Measurements from ENCODE around the gene CDK5R2. TPM values are rescaled to one million over a fixed set of nuclear protein-coding genes. Genes with fewer than 3 reads are reported as not detected.

Gene CDK5R2
- total RNA-seq, 6 experiments from 2014 or later: not detected

DNA sequence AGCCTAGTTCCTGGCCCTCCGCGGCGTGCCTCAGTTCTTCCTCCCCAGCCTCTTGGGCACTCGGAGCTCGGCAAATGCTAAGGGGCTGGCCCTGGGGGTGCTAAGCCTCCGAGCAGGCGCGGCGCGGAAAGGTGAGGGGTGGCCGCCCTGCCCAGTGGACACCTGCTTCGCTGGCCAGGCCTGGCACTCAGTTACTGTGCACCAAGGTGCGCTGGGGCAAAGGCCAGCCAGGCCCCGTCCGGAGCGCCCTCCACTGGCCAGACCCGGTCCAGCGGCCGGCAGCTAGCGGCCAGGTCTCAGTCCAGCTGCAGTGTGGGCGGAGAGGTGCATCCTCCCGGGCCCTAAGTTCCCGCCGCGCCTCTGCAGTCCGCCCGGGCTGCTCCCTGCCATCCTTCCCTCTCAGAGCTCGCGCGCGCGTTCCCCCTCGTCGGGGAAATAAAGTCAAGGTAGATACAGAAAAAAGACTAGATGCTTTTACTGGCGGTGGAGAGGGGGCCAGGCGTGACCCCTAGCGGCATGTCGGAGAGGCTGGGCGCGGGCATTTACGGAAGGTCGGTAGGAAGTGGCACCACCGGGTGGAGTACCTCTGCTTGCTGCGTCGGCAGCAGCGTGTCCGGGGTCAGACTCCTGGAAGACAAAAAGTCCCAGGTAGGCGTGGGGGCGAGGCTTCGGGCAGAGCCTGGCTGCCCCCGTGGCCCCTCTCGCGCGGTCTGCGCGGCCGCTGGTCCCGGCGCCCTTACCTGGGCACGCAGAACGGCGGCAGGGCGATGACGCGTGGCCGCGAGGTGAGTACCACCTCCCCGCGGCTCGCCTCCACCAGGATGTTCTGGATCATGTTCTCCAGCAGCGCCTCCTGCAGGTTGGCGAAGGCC is 43.2 kb downstream of the CDK5R2 start:
- Histone ChIP-seq H3K36me3 (no peaks in the 10 kb centered on the region), H3K9me3 (no peaks in the 10 kb centered on the region), H3K27me3 (no peaks in the 10 kb centered on the region), H3K27ac (peak overlapping the region; percentile 79 to 88 (median 88)), H3K4me3 (peak overlapping the region; percentile 33 to 53 (median 49)), H3K4me1 (peaks cover 0 to 17% (median 8%) of the 10 kb centered on the region in 4 donors)
- ATAC-seq (peak; percentile 87 to 93 (median 90)), DNase-seq (peak; percentile 86 to 93 (median 93))
- 0% methylated on average over 22 of the region's 72 CpGs for WGBS (ENCODE audit: insufficient coverage, low coverage, low lambda C conversion rate, missing lambda C conversion rate)
- intact Hi-C loops (cut with DNase I): no loop called here
- TF ChIP-seq, protein P1, sequence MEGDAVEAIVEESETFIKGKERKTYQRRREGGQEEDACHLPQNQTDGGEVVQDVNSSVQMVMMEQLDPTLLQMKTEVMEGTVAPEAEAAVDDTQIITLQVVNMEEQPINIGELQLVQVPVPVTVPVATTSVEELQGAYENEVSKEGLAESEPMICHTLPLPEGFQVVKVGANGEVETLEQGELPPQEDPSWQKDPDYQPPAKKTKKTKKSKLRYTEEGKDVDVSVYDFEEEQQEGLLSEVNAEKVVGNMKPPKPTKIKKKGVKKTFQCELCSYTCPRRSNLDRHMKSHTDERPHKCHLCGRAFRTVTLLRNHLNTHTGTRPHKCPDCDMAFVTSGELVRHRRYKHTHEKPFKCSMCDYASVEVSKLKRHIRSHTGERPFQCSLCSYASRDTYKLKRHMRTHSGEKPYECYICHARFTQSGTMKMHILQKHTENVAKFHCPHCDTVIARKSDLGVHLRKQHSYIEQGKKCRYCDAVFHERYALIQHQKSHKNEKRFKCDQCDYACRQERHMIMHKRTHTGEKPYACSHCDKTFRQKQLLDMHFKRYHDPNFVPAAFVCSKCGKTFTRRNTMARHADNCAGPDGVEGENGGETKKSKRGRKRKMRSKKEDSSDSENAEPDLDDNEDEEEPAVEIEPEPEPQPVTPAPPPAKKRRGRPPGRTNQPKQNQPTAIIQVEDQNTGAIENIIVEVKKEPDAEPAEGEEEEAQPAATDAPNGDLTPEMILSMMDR (IDR thresholded peaks at IDR 0.05): peak; percentile 74 to 84 (median 80)
- no peak for TF ChIP-seq POLR2A (IDR thresholded peaks at IDR 0.05)

DNA sequence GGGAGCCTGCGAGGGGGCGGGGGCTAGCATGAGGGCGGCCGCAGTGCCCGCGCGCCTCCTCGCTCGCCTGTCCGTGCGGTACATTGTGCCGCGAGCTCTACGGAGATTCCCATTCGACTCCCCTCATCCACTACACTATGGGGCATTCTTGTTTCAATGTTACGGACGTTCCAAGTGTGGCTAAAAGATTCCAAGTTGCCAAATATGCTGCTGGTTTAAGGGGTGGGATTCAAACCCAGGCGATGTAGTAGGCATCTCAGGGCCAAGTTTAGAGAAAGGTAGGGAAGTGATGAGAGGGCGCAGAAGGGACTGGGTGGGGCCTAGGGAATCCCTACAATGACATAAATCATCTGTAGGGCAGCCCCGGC is 43.8 kb downstream of the CDK5R2 start:
- peaks cover 0 to 17% (median 8%) of the 10 kb centered on the region in 4 donors for H3K4me1 ChIP-seq
- WGBS (ENCODE audit: insufficient coverage, low coverage, low lambda C conversion rate, missing lambda C conversion rate): 17% methylated on average over 12 of the region's 20 CpGs
- no peak for TF ChIP-seq POLR2A (IDR thresholded peaks at IDR 0.05)
- TF ChIP-seq, protein P1 (IDR thresholded peaks at IDR 0.05): no peak

DNA sequence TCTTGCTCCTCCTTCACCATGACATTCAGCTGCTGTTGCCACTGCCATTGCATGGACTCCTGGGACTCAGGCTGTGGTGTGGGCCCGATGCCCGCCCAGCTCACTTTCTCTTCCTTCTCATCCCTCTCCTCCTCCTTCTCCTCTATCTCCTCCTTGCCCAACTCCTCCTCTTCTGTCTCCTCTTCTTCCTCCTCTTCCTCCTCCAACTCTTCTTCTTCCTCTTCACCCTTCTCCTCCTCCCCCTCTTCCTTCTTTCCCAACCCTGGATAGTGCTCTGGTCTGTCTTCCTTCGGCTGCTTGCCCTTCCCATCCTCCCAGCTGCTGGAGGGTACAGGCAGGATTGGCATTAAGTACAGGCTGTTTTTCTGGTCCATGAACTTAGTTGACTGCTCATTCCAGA is 44.5 kb downstream of the CDK5R2 start:
- intact Hi-C loops (cut with DNase I): no loop called here
- TF ChIP-seq POLR2A (IDR thresholded peaks at IDR 0.05): no peak
- TF ChIP-seq, protein P1 (IDR thresholded peaks at IDR 0.05): no peak
- Histone ChIP-seq H3K9me3 (no peaks in the 10 kb centered on the region), H3K36me3 (no peaks in the 10 kb centered on the region), H3K4me3 (no peak overlapping the region), H3K27me3 (no peaks in the 10 kb centered on the region), H3K4me1 (peaks cover 0 to 17% (median 8%) of the 10 kb centered on the region in 4 donors), H3K27ac (no peak overlapping the region)
- WGBS (ENCODE audit: insufficient coverage, low coverage, low lambda C conversion rate, missing lambda C conversion rate): 97% methylated on average over 3 of the region's 3 CpGs
- DNase-seq (no peak), ATAC-seq (no peak)

More for the DNA sequence above, 43.8 kb downstream of the CDK5R2 start:
- Histone ChIP-seq H3K27me3 (no peaks in the 10 kb centered on the region), H3K9me3 (no peaks in the 10 kb centered on the region), H3K27ac (no peak overlapping the region), H3K36me3 (no peaks in the 10 kb centered on the region), H3K4me3 (peak overlapping the region in 2 of 3 donors; percentile 49 to 53)
- intact Hi-C loops (cut with DNase I): no loop called here
- no peak for DNase-seq
- ATAC-seq: no peak

DNA sequence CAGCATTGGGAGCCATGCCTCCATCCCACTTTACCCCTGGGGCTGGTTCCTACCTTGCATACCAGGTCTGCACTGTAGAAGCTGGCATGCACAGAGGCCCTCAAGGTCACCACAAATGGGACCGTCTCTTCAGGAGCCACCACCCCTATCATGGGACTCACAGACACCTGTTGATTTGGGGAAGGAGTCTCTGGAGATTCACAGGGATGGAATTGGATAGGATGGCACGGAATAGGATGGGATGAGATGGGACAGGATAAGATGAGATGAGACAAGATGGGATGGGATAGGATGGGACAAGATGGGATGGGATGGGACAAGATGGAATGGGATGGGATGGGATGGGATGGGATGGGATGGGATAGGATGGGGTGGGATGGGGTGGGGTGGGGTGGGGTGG is 49.8 kb downstream of the CDK5R2 start:
- H3K4me3 ChIP-seq: no peak overlapping the region

More for the DNA sequence above, 49.8 kb downstream of the CDK5R2 start:
- no peaks in the 10 kb centered on the region for H3K9me3 ChIP-seq
- TF ChIP-seq, protein P1 (IDR thresholded peaks at IDR 0.05): no peak
- no peak for TF ChIP-seq POLR2A (IDR thresholded peaks at IDR 0.05)
- ATAC-seq: no peak
- no peaks in the 10 kb centered on the region for H3K36me3 ChIP-seq
- no peaks in the 10 kb centered on the region for H3K27me3 ChIP-seq
- intact Hi-C loops (cut with DNase I): no loop called here
- no peaks in the 10 kb centered on the region for H3K4me1 ChIP-seq
- WGBS (ENCODE audit: insufficient coverage, low coverage, low lambda C conversion rate, missing lambda C conversion rate): 40% methylated on average over 2 of the region's 2 CpGs
- no peak for DNase-seq
- H3K27ac ChIP-seq: no peak overlapping the region
